ENCODE results near the gene NCR3LG1. TPM values are rescaled to one million over a fixed set of nuclear protein-coding genes. Genes with fewer than 3 reads are reported as not detected.
A peak's percentile ranks its signal among the peaks of the same experiment; 100 is the strongest.

NCR3LG1 gene
- total and polyA plus RNA-seq, 2 donors from 2014 or later = 0.71 to 4.5 TPM

- Histone ChIP-seq H3K27ac (ENCODE audit: low read depth in 2 of 2, low read length in 2 of 2) (no peak overlapping the region), H3K4me1 (ENCODE audit: control insufficient read depth in 2 of 3, insufficient read depth in 2 of 3, low read depth in 1 of 3, low read length in 3 of 3) (peaks cover 0 to 13% (median 0%) of the 10 kb centered on the region in 3 donors), H3K27me3 (ENCODE audit: control insufficient read depth, insufficient read depth, low read length) (no peaks in the 10 kb centered on the region), H3K36me3 (ENCODE audit: control insufficient read depth in 2 of 3, insufficient read depth in 3 of 3, low read length in 3 of 3) (no peaks in the 10 kb centered on the region), H3K4me3 (ENCODE audit: low read length in 3 of 3) (no peak overlapping the region), H3K9ac (ENCODE audit: low read length in 3 of 3) (no peak overlapping the region), H3K9me3 (ENCODE audit: control insufficient read depth in 2 of 3, insufficient read depth in 1 of 3, low read length in 3 of 3) (no peaks in the 10 kb centered on the region)
- TF ChIP-seq, protein P1, sequence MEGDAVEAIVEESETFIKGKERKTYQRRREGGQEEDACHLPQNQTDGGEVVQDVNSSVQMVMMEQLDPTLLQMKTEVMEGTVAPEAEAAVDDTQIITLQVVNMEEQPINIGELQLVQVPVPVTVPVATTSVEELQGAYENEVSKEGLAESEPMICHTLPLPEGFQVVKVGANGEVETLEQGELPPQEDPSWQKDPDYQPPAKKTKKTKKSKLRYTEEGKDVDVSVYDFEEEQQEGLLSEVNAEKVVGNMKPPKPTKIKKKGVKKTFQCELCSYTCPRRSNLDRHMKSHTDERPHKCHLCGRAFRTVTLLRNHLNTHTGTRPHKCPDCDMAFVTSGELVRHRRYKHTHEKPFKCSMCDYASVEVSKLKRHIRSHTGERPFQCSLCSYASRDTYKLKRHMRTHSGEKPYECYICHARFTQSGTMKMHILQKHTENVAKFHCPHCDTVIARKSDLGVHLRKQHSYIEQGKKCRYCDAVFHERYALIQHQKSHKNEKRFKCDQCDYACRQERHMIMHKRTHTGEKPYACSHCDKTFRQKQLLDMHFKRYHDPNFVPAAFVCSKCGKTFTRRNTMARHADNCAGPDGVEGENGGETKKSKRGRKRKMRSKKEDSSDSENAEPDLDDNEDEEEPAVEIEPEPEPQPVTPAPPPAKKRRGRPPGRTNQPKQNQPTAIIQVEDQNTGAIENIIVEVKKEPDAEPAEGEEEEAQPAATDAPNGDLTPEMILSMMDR (IDR thresholded peaks at IDR 0.05; ENCODE audit: borderline replicate concordance, extremely low read depth, insufficient read depth) = no peak
- intact Hi-C loops (cut with DNase I) = no loop called here
- FAIRE-seq (no peak), DNase-seq (peak in 1 of 5 donors; percentile 29)
Measured at GRCh38 chr11:17408026-17408425, 56.4 kb downstream of the NCR3LG1 start.

GRCh38 chr11:17408641-17409040, 57.0 kb downstream of the NCR3LG1 start:
- Histone ChIP-seq H3K27me3 (ENCODE audit: control insufficient read depth, insufficient read depth, low read length) (no peaks in the 10 kb centered on the region), H3K4me1 (ENCODE audit: control insufficient read depth in 2 of 3, insufficient read depth in 2 of 3, low read depth in 1 of 3, low read length in 3 of 3) (peaks cover 0 to 16% (median 0%) of the 10 kb centered on the region in 3 donors), H3K9ac (ENCODE audit: low read length in 3 of 3) (no peak overlapping the region), H3K36me3 (ENCODE audit: control insufficient read depth in 2 of 3, insufficient read depth in 3 of 3, low read length in 3 of 3) (no peaks in the 10 kb centered on the region), H3K9me3 (ENCODE audit: control insufficient read depth in 2 of 3, insufficient read depth in 1 of 3, low read length in 3 of 3) (no peaks in the 10 kb centered on the region), H3K27ac (ENCODE audit: low read depth in 2 of 2, low read length in 2 of 2) (no peak overlapping the region), H3K4me3 (ENCODE audit: low read length in 3 of 3) (no peak overlapping the region)
- intact Hi-C loops (cut with DNase I) = no loop called here
- TF ChIP-seq, protein P1 (IDR thresholded peaks at IDR 0.05; ENCODE audit: borderline replicate concordance, extremely low read depth, insufficient read depth) = no peak
- no peak for FAIRE-seq
- peak in 1 of 5 donors; percentile 45 for DNase-seq

- TF ChIP-seq, protein P1 (IDR thresholded peaks at IDR 0.05; ENCODE audit: borderline replicate concordance, extremely low read depth, insufficient read depth) = no peak
- Histone ChIP-seq H3K4me3 (ENCODE audit: low read length in 3 of 3) (no peak overlapping the region), H3K9ac (ENCODE audit: low read length in 3 of 3) (no peak overlapping the region), H3K36me3 (ENCODE audit: control insufficient read depth in 2 of 3, insufficient read depth in 3 of 3, low read length in 3 of 3) (no peaks in the 10 kb centered on the region), H3K27ac (ENCODE audit: low read depth in 2 of 2, low read length in 2 of 2) (no peak overlapping the region), H3K4me1 (ENCODE audit: control insufficient read depth in 2 of 3, insufficient read depth in 2 of 3, low read depth in 1 of 3, low read length in 3 of 3) (peaks cover 0 to 16% (median 0%) of the 10 kb centered on the region in 3 donors), H3K9me3 (ENCODE audit: control insufficient read depth in 2 of 3, insufficient read depth in 1 of 3, low read length in 3 of 3) (no peaks in the 10 kb centered on the region), H3K27me3 (ENCODE audit: control insufficient read depth, insufficient read depth, low read length) (no peaks in the 10 kb centered on the region)
- intact Hi-C loops (cut with DNase I) = no loop called here
- FAIRE-seq (no peak), DNase-seq (peak in 1 of 5 donors; percentile 46)
Measured at GRCh38 chr11:17410606-17411379, 59.2 kb downstream of the NCR3LG1 start.
